K562 (cell line): ENCODE data around the gene PLEKHA1. TPM values are rescaled to one million over a fixed set of nuclear protein-coding genes. Genes with fewer than 3 reads are reported as not detected.

Experiments
- ATAC-seq: fragments of 200-7000 bp; cut with Tn5 transposase; 3 replicates; pipeline ENCODE4 v1.9.1; 2020; ENCODE audit warnings: moderate library complexity
- BruUV-seq: library from RNA; stranded (reverse); fragments of 400-500 nt; replicated peaks from 2 replicates; lab custom pipeline; 2021; lab: Mats Ljungman, UMichigan
- CTCF ChIA-PET: fragments of 300-600 bp; formaldehyde crosslinking; extraction: SDS; loops from one replicate; lab custom pipeline; 2021; ENCODE audit warnings: low intra/inter-chr PET ratio; lab: Yijun Ruan, JAX
- POLR2A ChIA-PET: fragments of 300-600, 350-650 bp; sonication (Branson Sonifier 250); formaldehyde crosslinking; extraction: SDS; loops from one replicate; lab custom pipeline; 2021; ENCODE audit warnings: antibody characterized with exemption, inconsistent platforms; lab: Yijun Ruan, JAX
- DNase-seq, 4 experiments: peaks; one replicate each; pipeline versions ENCODE4 v3.0.0 to v3.0.0-alpha.2; 2011 to 2018; ENCODE audit warnings: low spot score in 3 of 4, mixed read lengths in 3 of 4; ENCODE audit errors: extremely low read depth in 1 of 4
- FAIRE-seq: peaks from 2 replicates; lab custom pipeline; 2011; peaks lifted over from hg19 to GRCh38; lab: Jason Lieb, UNC
- H2AFZ ChIP-seq: 2 replicates; pipeline ENCODE4 v1.6.0; 2011; ENCODE audit warnings: low read depth, low read length, control low read depth, inconsistent platforms
- H3K27ac ChIP-seq: fragments of 200-600 bp; 3 replicates; pipeline ENCODE4 v1.8.0; 2011; ENCODE audit warnings: low read depth, mild to moderate bottlenecking, control low read depth, inconsistent platforms, low read length, moderate library complexity, mixed read lengths; ENCODE audit errors: extremely low read depth
- H3K27me3 ChIP-seq, 2 experiments: fragments of 300-600 bp in 1 of 2; 2 replicates in 1 of 2; 3 replicates in 1 of 2; pipeline versions ENCODE4 v1.6.0 to v1.8.0; 2011; ENCODE audit warnings: inconsistent platforms in 2 of 2, low read length in 2 of 2, mild to moderate bottlenecking in 1 of 2, mixed read lengths in 1 of 2, moderate library complexity in 1 of 2; ENCODE audit not compliant: control insufficient read depth in 2 of 2, insufficient read depth in 2 of 2
- H3K36me3 ChIP-seq: fragments of 300-600 bp; 3 replicates; pipeline ENCODE4 v1.8.0; 2011; ENCODE audit warnings: mild to moderate bottlenecking, low read length, inconsistent platforms; ENCODE audit not compliant: control insufficient read depth, insufficient read depth
- H3K4me1 ChIP-seq, 2 experiments: fragments of 200-600 bp in 1 of 2; replicated peaks in 1 of 2; 2 replicates in 1 of 2; 3 replicates in 1 of 2; pipeline versions ENCODE4 v1.5.1 to v1.8.0; 2011; ENCODE audit warnings: inconsistent platforms in 2 of 2, low read length in 2 of 2, mild to moderate bottlenecking in 1 of 2, mixed read lengths in 1 of 2, moderate library complexity in 1 of 2; ENCODE audit not compliant: control insufficient read depth in 2 of 2, insufficient read depth in 2 of 2
- H3K4me2 ChIP-seq: 2 replicates; pipeline ENCODE4 v1.6.1; 2011; ENCODE audit warnings: low read length, control low read depth, inconsistent platforms, mixed read lengths; ENCODE audit not compliant: insufficient read depth
- H3K4me3 ChIP-seq: fragments of 200-600 bp; sonication (generic), shearing (Covaris generic); 2 replicates; pipeline ENCODE4 v1.5.1; 2016; ENCODE audit warnings: control low read depth, inconsistent platforms
- H3K79me2 ChIP-seq: fragments of 200-600 bp; 3 replicates; pipeline ENCODE4 v1.8.0; 2011; ENCODE audit warnings: low read length, inconsistent platforms; ENCODE audit not compliant: control insufficient read depth, insufficient read depth
- H3K9ac ChIP-seq, 2 experiments: 2 replicates each; pipeline versions ENCODE4 v1.6.0 to v1.6.1; 2011; ENCODE audit warnings: low read depth in 2 of 2, low read length in 2 of 2, control low read depth in 1 of 2, inconsistent platforms in 1 of 2, mild to moderate bottlenecking in 1 of 2, mixed read lengths in 1 of 2; ENCODE audit not compliant: insufficient read depth in 1 of 2
- H3K9me1 ChIP-seq: one replicate; pipeline ENCODE4 v1.6.0; 2011; ENCODE audit warnings: inconsistent platforms, mild to moderate bottlenecking, low read length, moderate library complexity; ENCODE audit not compliant: control insufficient read depth, insufficient read depth
- H3K9me3 ChIP-seq: replicated peaks from 2 replicates; pipeline ENCODE4 v1.5.1; 2011; ENCODE audit warnings: low read depth, low read length, inconsistent platforms; ENCODE audit not compliant: control insufficient read depth, insufficient read depth
- H4K20me1 ChIP-seq: replicated peaks from 2 replicates; pipeline ENCODE4 v1.6.1; 2011; ENCODE audit warnings: low read length, inconsistent platforms, mixed read lengths; ENCODE audit not compliant: control insufficient read depth, insufficient read depth
- ADNP ChIP-seq: fragments of 200-800 bp; sonication (Bioruptor generic); IDR thresholded peaks from 2 replicates; pipeline ENCODE4 v1.6.1; 2016; ENCODE audit warnings: missing genetic modification characterization, missing compliant biosample characterization
- HIVEP1 ChIP-seq: fragments of 250-450 bp; sonication (Bioruptor Pico); IDR thresholded peaks from 2 replicates; pipeline ENCODE4 v1.4.0; 2020; ENCODE audit warnings: mild to moderate bottlenecking
- KDM1A ChIP-seq, 2 experiments: fragments of 450-650 bp; IDR thresholded peaks; 2 replicates each; pipeline ENCODE4 v1.6.1; 2016; ENCODE audit warnings: mild to moderate bottlenecking in 2 of 2
- MEIS2 ChIP-seq: fragments of 450-650 bp; IDR thresholded peaks from 2 replicates; pipeline ENCODE4 v1.6.1; 2014; ENCODE audit warnings: mild to moderate bottlenecking; ENCODE audit not compliant: partially characterized antibody
- RBM34 ChIP-seq: fragments of 200-400 bp; formaldehyde crosslinking; IDR thresholded peaks from 2 replicates; pipeline ENCODE4 v1.6.1; 2018; ENCODE audit warnings: low read length, borderline replicate concordance; ENCODE audit not compliant: insufficient read depth
- ZNF140 ChIP-seq: fragments of 250-450 bp; sonication (Bioruptor Pico); IDR thresholded peaks from 2 replicates; pipeline ENCODE4 v1.8.0; 2021; ENCODE audit warnings: moderate library complexity, mild to moderate bottlenecking, inconsistent platforms
- ZNF551 ChIP-seq: fragments of 250-450 bp; sonication (Bioruptor Pico); IDR thresholded peaks from 2 replicates; pipeline ENCODE4 v1.5.0; 2021; ENCODE audit warnings: mild to moderate bottlenecking, moderate library complexity
- WGBS: fragments of 100-300 bp; shearing (Covaris generic); methylation state at CpG from one replicate; pipeline ENCODE4 v1.1.6; 2016; ENCODE audit warnings: low coverage, mixed read lengths; ENCODE audit not compliant: insufficient coverage; ENCODE audit errors: missing lambda C conversion rate; 5-methylcytosine and 5-hydroxymethylcytosine counted together
- in situ Hi-C: fragments of 300-500 bp; cut with MboI; formaldehyde crosslinking; loops from 4 replicates; pipeline ENCODE4 v1.15.0; 2018; ENCODE audit warnings: inconsistent platforms, mixed read lengths
- intact Hi-C: fragments of 100-400 bp; cut with micrococcal nuclease; formaldehyde crosslinking; loops from 2 replicates; pipeline ENCODE4 v1.14.2; 2022
- polyA plus RNA-seq, 8 experiments: library from polyadenylated mRNA; depleted of rRNA in 4 of 8; stranded (reverse) in 5 of 8; unstranded in 3 of 8; fragments of >200 nt; fragmentation: Nextera tagmentation in 2 of 8; fragmentation: Illumina TruSeq in 1 of 8; extraction: Ambion mirVana in 2 of 8; extraction: Trizol in 1 of 8; gene quantifications; 2 replicates each; pipeline versions ENCODE4 v1.2.1 to v1.2.3, GENCODE V29; 2011 to 2014; ENCODE audit warnings: inconsistent platforms in 1 of 8, missing spikeins in 1 of 8
- total RNA-seq, 7 experiments: library from RNA; depleted of rRNA in 6 of 7; stranded (reverse); fragments of >200 nt in 6 of 7; fragmentation: Illumina TruSeq in 2 of 7; extraction: Trizol in 2 of 7; gene quantifications; 2 replicates each; pipeline versions ENCODE4 v1.2.1 to v1.2.3, GENCODE V29; 2011 to 2021; ENCODE audit warnings: low replicate concordance in 1 of 7
- TF ChIP-seq, protein P1 (sequence below), 2 experiments: fragments of 450-650 bp; IDR thresholded peaks; 2 replicates each; pipeline ENCODE4 v1.6.1; 2016
- TF ChIP-seq, protein P2 (sequence below): fragments of 450-650 bp; IDR thresholded peaks from one replicate; pipeline ENCODE4 v1.6.1; 2018; ENCODE audit warnings: mild to moderate bottlenecking, moderate library complexity; ENCODE audit not compliant: partially characterized antibody
- TF ChIP-seq, protein P3 (sequence below), 2 experiments: fragments of 200-800 bp in 1 of 2; sonication (Bioruptor generic) in 1 of 2; sonication (generic) in 1 of 2; formaldehyde crosslinking in 1 of 2; IDR thresholded peaks in 1 of 2; conservative IDR thresholded peaks in 1 of 2; 2 replicates each; pipeline versions ENCODE4 v1.5.0 to v1.6.1; 2016 to 2020; ENCODE audit warnings: missing compliant biosample characterization in 1 of 2, missing genetic modification characterization in 1 of 2, missing genetic modification reagents in 1 of 2

The PLEKHA1 gene
- total and polyA plus RNA-seq, 9 of the 15 experiments (the other 6 are each of a cell fraction or from before 2014, with no cell fraction given), result 0.05 to 4.7 (median 1.0) TPM

DNA sequence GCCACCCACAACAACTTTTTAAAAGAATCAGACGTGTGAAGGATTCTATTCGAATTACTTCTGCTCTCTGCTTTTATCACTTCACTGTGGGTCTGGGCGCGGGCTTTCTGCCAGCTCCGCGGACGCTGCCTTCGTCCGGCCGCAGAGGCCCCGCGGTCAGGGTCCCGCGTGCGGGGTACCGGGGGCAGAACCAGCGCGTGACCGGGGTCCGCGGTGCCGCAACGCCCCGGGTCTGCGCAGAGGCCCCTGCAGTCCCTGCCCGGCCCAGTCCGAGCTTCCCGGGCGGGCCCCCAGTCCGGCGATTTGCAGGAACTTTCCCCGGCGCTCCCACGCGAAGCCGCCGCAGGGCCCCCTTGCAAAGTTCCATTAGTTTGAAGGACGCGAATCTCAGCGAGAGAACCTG lies 86.4 kb downstream of the PLEKHA1 start:
- no peaks in the 10 kb centered on the region for H3K36me3 ChIP-seq
- BruUV-seq, result no TSS peak
- H3K79me2 ChIP-seq, result no peaks in the 10 kb centered on the region
- no peaks in the 10 kb centered on the region for H4K20me1 ChIP-seq
- POLR2A ChIA-PET, result no interaction called here
- H3K4me3 ChIP-seq, result no peak overlapping the region
- H3K4me1 ChIP-seq, result no peaks in the 10 kb centered on the region
- no peak overlapping the region for H3K4me2 ChIP-seq
- no peak for FAIRE-seq
- DNase-seq, result no peak
- CTCF ChIA-PET, result no interaction called here
- WGBS, result 9% methylated on average over 13 of the region's 40 CpGs
- H3K9me3 ChIP-seq, result no peaks in the 10 kb centered on the region
- intact Hi-C loops (no loop called here), in situ Hi-C loops (no loop called here)
- no peaks in the 10 kb centered on the region for H3K9me1 ChIP-seq
- H3K27me3 ChIP-seq, result peaks cover 0 to 42% of the 10 kb centered on the region in 2 experiments; a peak in 3 of 5 replicates
- H2AFZ ChIP-seq, result no peak overlapping the region
- ATAC-seq, result no peak
- H3K27ac ChIP-seq, result no peak overlapping the region
- no peak for TF ChIP-seq ZNF551 (CRISPR knock-in tag)
- no peak for TF ChIP-seq ADNP (tag)
- TF ChIP-seq KDM1A (IDR thresholded peaks at IDR 0.05), result no peak
- no peak for TF ChIP-seq HIVEP1 (CRISPR knock-in tag)
- TF ChIP-seq, protein P1, sequence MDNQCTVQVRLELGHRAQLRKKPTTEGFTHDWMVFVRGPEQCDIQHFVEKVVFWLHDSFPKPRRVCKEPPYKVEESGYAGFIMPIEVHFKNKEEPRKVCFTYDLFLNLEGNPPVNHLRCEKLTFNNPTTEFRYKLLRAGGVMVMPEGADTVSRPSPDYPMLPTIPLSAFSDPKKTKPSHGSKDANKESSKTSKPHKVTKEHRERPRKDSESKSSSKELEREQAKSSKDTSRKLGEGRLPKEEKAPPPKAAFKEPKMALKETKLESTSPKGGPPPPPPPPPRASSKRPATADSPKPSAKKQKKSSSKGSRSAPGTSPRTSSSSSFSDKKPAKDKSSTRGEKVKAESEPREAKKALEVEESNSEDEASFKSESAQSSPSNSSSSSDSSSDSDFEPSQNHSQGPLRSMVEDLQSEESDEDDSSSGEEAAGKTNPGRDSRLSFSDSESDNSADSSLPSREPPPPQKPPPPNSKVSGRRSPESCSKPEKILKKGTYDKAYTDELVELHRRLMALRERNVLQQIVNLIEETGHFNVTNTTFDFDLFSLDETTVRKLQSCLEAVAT (IDR thresholded peaks at IDR 0.05), result no peak
- no peak overlapping the region for H3K9ac ChIP-seq

DNA sequence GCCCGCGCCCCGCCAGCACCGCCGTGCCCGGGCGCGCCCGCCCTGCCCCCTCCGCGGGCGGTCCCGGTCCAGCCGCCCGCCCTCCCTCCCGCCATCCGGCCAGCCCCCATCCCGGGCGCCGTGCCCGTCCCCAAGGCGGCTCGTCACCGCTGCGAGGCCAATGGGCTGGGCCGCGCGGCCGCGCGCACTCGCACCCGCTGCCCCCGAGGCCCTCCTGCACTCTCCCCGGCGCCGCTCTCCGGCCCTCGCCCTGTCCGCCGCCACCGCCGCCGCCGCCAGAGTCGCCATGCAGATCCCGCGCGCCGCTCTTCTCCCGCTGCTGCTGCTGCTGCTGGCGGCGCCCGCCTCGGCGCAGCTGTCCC lies 86.8 kb downstream of the PLEKHA1 start, which contains the start of gene HTRA1:
HTRA1 (plus strand) TSS at position 187 of the 362 bp plus-strand sequence; CDS start at position 287, 100 bp downstream.
- ChIA-PET POLR2A (no interaction called here), CTCF (no interaction called here)
- Histone ChIP-seq H3K27me3 (peaks cover 0 to 42% of the 10 kb centered on the region in 2 experiments; a peak in 3 of 5 replicates), H3K36me3 (no peaks in the 10 kb centered on the region), H3K9me3 (no peaks in the 10 kb centered on the region), H4K20me1 (no peaks in the 10 kb centered on the region), H3K4me3 (no peak within 1 kb of the TSS), H3K4me2 (no peak within 1 kb of the TSS), H2AFZ (no peak within 1 kb of the TSS), H3K27ac (no peak within 1 kb of the TSS), H3K9me1 (no peaks in the 10 kb centered on the region), H3K79me2 (no peaks in the 10 kb centered on the region), H3K4me1 (no peaks in the 10 kb centered on the region), H3K9ac (no peak within 1 kb of the TSS)
- in situ Hi-C loops, result no loop called here
- intact Hi-C loops, result no loop called here
- TF ChIP-seq, protein P2, sequence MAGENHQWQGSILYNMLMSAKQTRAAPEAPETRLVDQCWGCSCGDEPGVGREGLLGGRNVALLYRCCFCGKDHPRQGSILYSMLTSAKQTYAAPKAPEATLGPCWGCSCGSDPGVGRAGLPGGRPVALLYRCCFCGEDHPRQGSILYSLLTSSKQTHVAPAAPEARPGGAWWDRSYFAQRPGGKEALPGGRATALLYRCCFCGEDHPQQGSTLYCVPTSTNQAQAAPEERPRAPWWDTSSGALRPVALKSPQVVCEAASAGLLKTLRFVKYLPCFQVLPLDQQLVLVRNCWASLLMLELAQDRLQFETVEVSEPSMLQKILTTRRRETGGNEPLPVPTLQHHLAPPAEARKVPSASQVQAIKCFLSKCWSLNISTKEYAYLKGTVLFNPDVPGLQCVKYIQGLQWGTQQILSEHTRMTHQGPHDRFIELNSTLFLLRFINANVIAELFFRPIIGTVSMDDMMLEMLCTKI, result no peak
- TF ChIP-seq RBM34 (no peak), MEIS2 (no peak), ZNF140 (no peak)
- TF ChIP-seq, protein P3, sequence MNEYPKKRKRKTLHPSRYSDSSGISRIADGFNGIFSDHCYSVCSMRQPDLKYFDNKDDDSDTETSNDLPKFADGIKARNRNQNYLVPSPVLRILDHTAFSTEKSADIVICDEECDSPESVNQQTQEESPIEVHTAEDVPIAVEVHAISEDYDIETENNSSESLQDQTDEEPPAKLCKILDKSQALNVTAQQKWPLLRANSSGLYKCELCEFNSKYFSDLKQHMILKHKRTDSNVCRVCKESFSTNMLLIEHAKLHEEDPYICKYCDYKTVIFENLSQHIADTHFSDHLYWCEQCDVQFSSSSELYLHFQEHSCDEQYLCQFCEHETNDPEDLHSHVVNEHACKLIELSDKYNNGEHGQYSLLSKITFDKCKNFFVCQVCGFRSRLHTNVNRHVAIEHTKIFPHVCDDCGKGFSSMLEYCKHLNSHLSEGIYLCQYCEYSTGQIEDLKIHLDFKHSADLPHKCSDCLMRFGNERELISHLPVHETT (CRISPR knock-in tag; conservative IDR thresholded peaks at IDR 0.05 in 1 of 2, IDR thresholded peaks at IDR 0.05 in 1 of 2), result no peak
- no TSS peak for BruUV-seq
- FAIRE-seq, result no peak
- no peak for DNase-seq
- no CpG with 5 or more reads among the region's 56 CpGs for WGBS
- no peak for ATAC-seq
